Measurements from ENCODE around the gene TSPAN18. TPM values are rescaled to one million over a fixed set of nuclear protein-coding genes. Genes with fewer than 3 reads are reported as not detected.

Gene TSPAN18
- total and polyA plus RNA-seq, 2 donors, result 2.2 to 2.6 TPM

DNA sequence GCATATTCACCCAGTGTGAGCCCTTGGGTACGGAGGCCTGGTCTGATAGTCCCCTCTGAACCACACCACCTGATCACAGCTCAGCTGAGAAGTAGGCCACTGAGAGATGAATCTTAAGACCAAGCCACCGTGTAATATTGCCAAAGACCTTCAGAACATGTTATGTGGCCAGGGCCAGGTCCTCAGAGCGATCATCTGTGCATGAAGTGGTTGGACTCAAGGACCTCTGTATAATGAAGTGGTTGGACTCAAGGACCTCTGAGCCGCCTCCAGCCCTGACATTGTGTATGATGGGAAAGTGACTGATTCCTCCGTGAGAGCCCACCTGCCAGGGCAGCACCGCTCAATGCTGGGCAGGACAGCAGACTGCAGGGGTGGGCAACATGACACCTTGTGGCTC lies 153.7 kb downstream of the TSPAN18 start:
- no peaks in the 10 kb centered on the region for H3K36me3 ChIP-seq (ENCODE audit: control insufficient read depth in 2 of 2, insufficient read depth in 2 of 2, low read length in 1 of 2)
- no peaks in the 10 kb centered on the region for H3K4me1 ChIP-seq (ENCODE audit: control insufficient read depth in 2 of 2, insufficient read depth in 2 of 2, low read length in 2 of 2)
- no peaks in the 10 kb centered on the region for H3K9me3 ChIP-seq (ENCODE audit: control insufficient read depth in 2 of 2, insufficient read depth in 1 of 2, low read length in 1 of 2)
- no peak overlapping the region for H3K4me3 ChIP-seq (ENCODE audit: low read length in 2 of 2)
- 94% methylated on average over 6 of the region's 6 CpGs for WGBS
- peaks cover 0 to 7% of the 10 kb centered on the region in 2 donors for H3K27me3 ChIP-seq (ENCODE audit: control insufficient read depth in 2 of 2, insufficient read depth in 1 of 2, low read length in 1 of 2)
- no peak overlapping the region for H3K27ac ChIP-seq (ENCODE audit: low read depth in 1 of 2, low read length in 1 of 2)
- no peak for DNase-seq (ENCODE audit: low read depth in 6 of 9, low spot score in 9 of 9)

DNA sequence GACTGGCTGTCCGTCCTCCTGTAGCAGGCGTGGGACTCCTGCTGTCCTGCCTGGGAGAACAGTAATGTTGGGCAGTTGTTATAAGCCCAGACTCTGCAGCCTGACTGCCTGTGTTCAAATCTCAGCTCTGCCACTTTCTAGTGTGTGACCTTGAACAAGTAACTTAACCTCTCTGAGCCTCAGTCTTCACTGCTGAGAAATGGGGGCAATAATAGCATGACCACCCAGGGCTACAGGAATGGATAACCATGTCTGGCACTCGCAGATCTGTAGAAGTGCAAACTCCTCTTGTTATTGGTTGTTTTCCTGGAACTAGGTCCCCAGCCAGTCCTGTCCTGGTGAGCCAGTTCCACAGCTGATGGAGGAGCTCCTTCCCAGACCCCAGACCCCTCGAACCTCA lies 154.2 kb downstream of the TSPAN18 start:
- Histone ChIP-seq H3K9me3 (ENCODE audit: control insufficient read depth in 2 of 2, insufficient read depth in 1 of 2, low read length in 1 of 2) (no peaks in the 10 kb centered on the region), H3K27ac (ENCODE audit: low read depth in 1 of 2, low read length in 1 of 2) (no peak overlapping the region), H3K27me3 (ENCODE audit: control insufficient read depth in 2 of 2, insufficient read depth in 1 of 2, low read length in 1 of 2) (peaks cover 0 to 7% of the 10 kb centered on the region in 2 donors), H3K4me3 (ENCODE audit: low read length in 2 of 2) (no peak overlapping the region), H3K36me3 (ENCODE audit: control insufficient read depth in 2 of 2, insufficient read depth in 2 of 2, low read length in 1 of 2) (no peaks in the 10 kb centered on the region), H3K4me1 (ENCODE audit: control insufficient read depth in 2 of 2, insufficient read depth in 2 of 2, low read length in 2 of 2) (no peaks in the 10 kb centered on the region)
- WGBS, result 96% methylated on average over 4 of the region's 4 CpGs
- no peak for DNase-seq (ENCODE audit: low read depth in 6 of 9, low spot score in 9 of 9)

- H3K4me3 ChIP-seq (ENCODE audit: low read length in 2 of 2), result no peak overlapping the region
- no peaks in the 10 kb centered on the region for H3K9me3 ChIP-seq (ENCODE audit: control insufficient read depth in 2 of 2, insufficient read depth in 1 of 2, low read length in 1 of 2)
- H3K27ac ChIP-seq (ENCODE audit: low read depth in 1 of 2, low read length in 1 of 2), result no peak overlapping the region
- 92% methylated on average over 6 of the region's 6 CpGs for WGBS
- DNase-seq (ENCODE audit: low read depth in 6 of 9, low spot score in 9 of 9), result no peak
- no peaks in the 10 kb centered on the region for H3K4me1 ChIP-seq (ENCODE audit: control insufficient read depth in 2 of 2, insufficient read depth in 2 of 2, low read length in 2 of 2)
- peaks cover 0 to 2% of the 10 kb centered on the region in 2 donors for H3K27me3 ChIP-seq (ENCODE audit: control insufficient read depth in 2 of 2, insufficient read depth in 1 of 2, low read length in 1 of 2)
- H3K36me3 ChIP-seq (ENCODE audit: control insufficient read depth in 2 of 2, insufficient read depth in 2 of 2, low read length in 1 of 2), result no peaks in the 10 kb centered on the region
Measured at GRCh38 chr11:44883277-44883676, 156.5 kb downstream of the TSPAN18 start.

GRCh38 chr11:44884056-44884455 lies 157.3 kb downstream of the TSPAN18 start:
- DNase-seq (ENCODE audit: low read depth in 6 of 9, low spot score in 9 of 9), result no peak
- Histone ChIP-seq H3K36me3 (ENCODE audit: control insufficient read depth in 2 of 2, insufficient read depth in 2 of 2, low read length in 1 of 2) (no peaks in the 10 kb centered on the region), H3K27me3 (ENCODE audit: control insufficient read depth in 2 of 2, insufficient read depth in 1 of 2, low read length in 1 of 2) (no peaks in the 10 kb centered on the region), H3K9me3 (ENCODE audit: control insufficient read depth in 2 of 2, insufficient read depth in 1 of 2, low read length in 1 of 2) (no peaks in the 10 kb centered on the region), H3K27ac (ENCODE audit: low read depth in 1 of 2, low read length in 1 of 2) (no peak overlapping the region), H3K4me3 (ENCODE audit: low read length in 2 of 2) (no peak overlapping the region), H3K4me1 (ENCODE audit: control insufficient read depth in 2 of 2, insufficient read depth in 2 of 2, low read length in 2 of 2) (no peaks in the 10 kb centered on the region)
- 92% methylated on average over 6 of the region's 6 CpGs for WGBS

GRCh38 chr11:44885065-44885810 lies 158.5 kb downstream of the TSPAN18 start:
- Histone ChIP-seq H3K36me3 (ENCODE audit: control insufficient read depth in 2 of 2, insufficient read depth in 2 of 2, low read length in 1 of 2) (no peaks in the 10 kb centered on the region), H3K27ac (ENCODE audit: low read depth in 1 of 2, low read length in 1 of 2) (no peak overlapping the region), H3K9me3 (ENCODE audit: control insufficient read depth in 2 of 2, insufficient read depth in 1 of 2, low read length in 1 of 2) (no peaks in the 10 kb centered on the region), H3K4me3 (ENCODE audit: low read length in 2 of 2) (no peak overlapping the region), H3K4me1 (ENCODE audit: control insufficient read depth in 2 of 2, insufficient read depth in 2 of 2, low read length in 2 of 2) (no peaks in the 10 kb centered on the region), H3K27me3 (ENCODE audit: control insufficient read depth in 2 of 2, insufficient read depth in 1 of 2, low read length in 1 of 2) (no peaks in the 10 kb centered on the region)
- no peak for DNase-seq (ENCODE audit: low read depth in 6 of 9, low spot score in 9 of 9)
- 94% methylated on average over 12 of the region's 12 CpGs for WGBS

DNA sequence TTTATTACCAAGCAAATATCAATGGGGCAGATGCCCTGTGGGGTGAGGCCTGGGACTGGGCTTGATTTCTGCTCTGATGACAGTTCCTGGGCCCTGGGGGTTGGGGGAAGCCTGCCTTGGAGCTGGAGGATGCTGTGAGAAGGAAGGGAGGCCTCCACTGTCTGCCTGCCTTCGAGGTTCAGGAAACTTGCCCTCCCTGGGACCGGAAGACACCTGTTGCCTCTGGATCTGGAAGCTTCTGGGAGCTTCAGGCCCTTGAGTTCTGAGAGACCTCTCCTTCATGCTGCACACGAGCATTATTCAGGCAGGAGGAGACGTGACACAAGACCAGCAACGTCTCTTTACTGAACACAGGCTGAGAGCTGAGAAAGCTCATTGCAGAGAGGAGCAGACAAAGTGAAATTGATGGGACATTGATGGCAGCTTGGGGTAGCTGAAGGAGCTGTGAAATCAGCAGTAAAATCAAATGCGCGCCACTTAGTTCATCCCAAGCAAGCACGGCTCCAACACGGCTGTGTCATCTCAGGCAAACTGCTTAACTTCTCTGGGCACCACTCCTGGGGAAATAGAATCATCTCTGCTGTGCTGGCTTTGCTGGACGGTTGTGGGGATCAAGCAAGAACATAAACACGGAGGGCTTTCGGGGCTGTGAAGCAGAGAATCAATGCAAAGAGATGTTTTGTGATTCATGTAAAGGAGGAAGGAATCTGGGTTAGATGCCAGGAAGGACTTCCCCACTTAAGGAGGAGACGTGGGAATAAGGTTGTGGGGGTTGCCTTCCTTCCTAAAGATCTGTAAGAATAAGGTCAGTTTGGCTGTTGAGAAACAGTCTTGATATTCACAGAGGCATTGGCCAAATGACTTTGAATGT lies 159.4 kb downstream of the TSPAN18 start:
- 86% methylated on average over 13 of the region's 13 CpGs for WGBS
- Histone ChIP-seq H3K4me1 (ENCODE audit: control insufficient read depth in 2 of 2, insufficient read depth in 2 of 2, low read length in 2 of 2) (no peaks in the 10 kb centered on the region), H3K4me3 (ENCODE audit: low read length in 2 of 2) (no peak overlapping the region), H3K27me3 (ENCODE audit: control insufficient read depth in 2 of 2, insufficient read depth in 1 of 2, low read length in 1 of 2) (no peaks in the 10 kb centered on the region), H3K9me3 (ENCODE audit: control insufficient read depth in 2 of 2, insufficient read depth in 1 of 2, low read length in 1 of 2) (no peaks in the 10 kb centered on the region), H3K36me3 (ENCODE audit: control insufficient read depth in 2 of 2, insufficient read depth in 2 of 2, low read length in 1 of 2) (no peaks in the 10 kb centered on the region), H3K27ac (ENCODE audit: low read depth in 1 of 2, low read length in 1 of 2) (no peak overlapping the region)
- DNase-seq (ENCODE audit: low read depth in 6 of 9, low spot score in 9 of 9), result no peak

- 89% methylated on average over 3 of the region's 3 CpGs for WGBS
Measured at GRCh38 chr11:44886790-44887140, 160.0 kb downstream of the TSPAN18 start.

DNA sequence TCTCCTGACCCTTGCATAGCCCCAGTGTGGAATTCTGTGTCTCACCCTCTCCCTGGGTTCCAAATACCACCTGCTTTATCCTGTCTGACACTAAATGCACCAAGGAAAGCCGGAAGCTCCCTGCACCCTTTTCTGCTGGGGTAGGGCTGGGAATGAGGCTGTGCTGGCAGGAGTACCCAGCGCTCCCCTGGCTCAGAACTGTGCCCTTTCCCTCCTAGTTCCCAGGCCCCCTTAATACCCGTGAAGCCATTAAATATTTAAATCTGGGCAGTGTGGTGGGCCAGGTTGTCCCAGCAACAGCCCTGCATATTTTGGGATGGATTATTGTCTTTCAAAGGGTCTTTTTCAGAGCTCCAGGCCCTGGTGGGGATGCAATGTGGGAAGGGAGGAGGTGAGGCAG lies 160.9 kb downstream of the TSPAN18 start:
- H3K4me3 ChIP-seq (ENCODE audit: low read length in 2 of 2), result no peak overlapping the region
- no peaks in the 10 kb centered on the region for H3K9me3 ChIP-seq (ENCODE audit: control insufficient read depth in 2 of 2, insufficient read depth in 1 of 2, low read length in 1 of 2)
- 97% methylated on average over 3 of the region's 3 CpGs for WGBS
- H3K4me1 ChIP-seq (ENCODE audit: control insufficient read depth in 2 of 2, insufficient read depth in 2 of 2, low read length in 2 of 2), result no peaks in the 10 kb centered on the region
- no peak overlapping the region for H3K27ac ChIP-seq (ENCODE audit: low read depth in 1 of 2, low read length in 1 of 2)
- H3K36me3 ChIP-seq (ENCODE audit: control insufficient read depth in 2 of 2, insufficient read depth in 2 of 2, low read length in 1 of 2), result no peaks in the 10 kb centered on the region
- no peak for DNase-seq (ENCODE audit: low read depth in 6 of 9, low spot score in 9 of 9)
- H3K27me3 ChIP-seq (ENCODE audit: control insufficient read depth in 2 of 2, insufficient read depth in 1 of 2, low read length in 1 of 2), result no peaks in the 10 kb centered on the region

More at GRCh38 chr11:44886790-44887140, 160.0 kb downstream of the TSPAN18 start:
- H3K9me3 ChIP-seq (ENCODE audit: control insufficient read depth in 2 of 2, insufficient read depth in 1 of 2, low read length in 1 of 2), result no peaks in the 10 kb centered on the region
- no peak overlapping the region for H3K27ac ChIP-seq (ENCODE audit: low read depth in 1 of 2, low read length in 1 of 2)
- DNase-seq (ENCODE audit: low read depth in 6 of 9, low spot score in 9 of 9), result no peak
- H3K27me3 ChIP-seq (ENCODE audit: control insufficient read depth in 2 of 2, insufficient read depth in 1 of 2, low read length in 1 of 2), result no peaks in the 10 kb centered on the region
- H3K4me1 ChIP-seq (ENCODE audit: control insufficient read depth in 2 of 2, insufficient read depth in 2 of 2, low read length in 2 of 2), result no peaks in the 10 kb centered on the region
- H3K4me3 ChIP-seq (ENCODE audit: low read length in 2 of 2), result no peak overlapping the region
- no peaks in the 10 kb centered on the region for H3K36me3 ChIP-seq (ENCODE audit: control insufficient read depth in 2 of 2, insufficient read depth in 2 of 2, low read length in 1 of 2)

DNA sequence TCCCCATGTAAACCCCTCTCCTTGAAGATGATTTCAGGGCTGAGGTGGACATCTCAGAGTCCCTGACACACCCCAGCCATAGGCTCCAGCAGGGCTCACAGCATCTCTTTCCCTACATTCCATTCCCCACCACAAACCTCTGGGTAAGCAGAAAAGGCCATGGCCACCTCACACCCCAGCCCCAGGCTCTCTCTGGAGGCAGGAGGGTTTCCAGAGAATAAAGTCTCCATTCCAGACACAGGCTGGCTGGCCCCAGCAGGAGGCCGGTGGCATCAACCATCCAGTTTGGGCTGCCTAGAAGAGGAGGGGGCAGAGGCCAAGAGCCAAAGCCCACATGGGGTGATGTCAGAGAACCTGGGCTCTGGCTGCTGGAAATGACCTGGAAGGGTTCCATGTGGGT lies 162.5 kb downstream of the TSPAN18 start:
- H3K27ac ChIP-seq (ENCODE audit: low read depth in 1 of 2, low read length in 1 of 2), result no peak overlapping the region
- H3K9me3 ChIP-seq (ENCODE audit: control insufficient read depth in 2 of 2, insufficient read depth in 1 of 2, low read length in 1 of 2), result no peaks in the 10 kb centered on the region
- no peaks in the 10 kb centered on the region for H3K36me3 ChIP-seq (ENCODE audit: control insufficient read depth in 2 of 2, insufficient read depth in 2 of 2, low read length in 1 of 2)
- DNase-seq (ENCODE audit: low read depth in 6 of 9, low spot score in 9 of 9), result no peak
- peaks cover 0 to 5% of the 10 kb centered on the region in 2 donors for H3K27me3 ChIP-seq (ENCODE audit: control insufficient read depth in 2 of 2, insufficient read depth in 1 of 2, low read length in 1 of 2)
- WGBS, result 97% methylated on average over 1 of the region's 1 CpG
- H3K4me1 ChIP-seq (ENCODE audit: control insufficient read depth in 2 of 2, insufficient read depth in 2 of 2, low read length in 2 of 2), result no peaks in the 10 kb centered on the region
- no peak overlapping the region for H3K4me3 ChIP-seq (ENCODE audit: low read length in 2 of 2)

Data from thymus (tissue), 11 donors.